Activated CD8-positive, alpha-beta memory T cell treated with anti-CD3 and anti-CD28 coated beads for 36 hours (primary cell): ENCODE measurements around the gene TOR1A. TPM values are rescaled to one million over a fixed set of nuclear protein-coding genes. Genes with fewer than 3 reads are reported as not detected.
"Not testable (repeated sequence)": the region's sequence is repeated elsewhere in the genome, so short reads cannot be mapped to it uniquely, and the experiment has no call there.

Experiments
- CTCF ChIA-PET: fragments of 350-600 bp; sonication (Branson Sonifier 250); formaldehyde crosslinking; loops from one replicate; lab custom pipeline; 2021; ENCODE audit warnings: antibody characterized with exemption; lab: Charles Lee
- POLR2A ChIA-PET: fragments of 350-600 bp; sonication (Branson Sonifier 250); formaldehyde crosslinking; loops from one replicate; lab custom pipeline; 2021; ENCODE audit warnings: antibody characterized with exemption; lab: Charles Lee
- total RNA-seq, 2 experiments: library from RNA; stranded (reverse); gene quantifications; one replicate each; pipeline ENCODE4 v1.2.3, GENCODE V29; 2021

TOR1A gene
- total RNA-seq, 2 experiments from 2014 or later: 47.5 to 50.6 TPM

- ChIA-PET POLR2A (interaction anchor here (0.5 kb wide), 1 partner anchor 36 kb away, joined by 4 read pairs; no protein-coding TSS in a partner anchor), CTCF (interaction anchor here (0.9 to 2.0 kb wide), 3 partner anchors 40 to 51 kb away, joined by 3 to 7 read pairs (median 6); no protein-coding TSS in a partner anchor)
These were observed 46.8 kb downstream of the TOR1A start for GRCh38 chr9:129776938-129777768.

- CTCF ChIA-PET: interaction anchor here (1.2 kb wide), 1 partner anchor 39 kb away, joined by 6 read pairs; no protein-coding TSS in a partner anchor
- POLR2A ChIA-PET: interaction anchor here (0.5 kb wide), 1 partner anchor 36 kb away, joined by 4 read pairs; no protein-coding TSS in a partner anchor
These were observed 47.4 kb downstream of the TOR1A start for GRCh38 chr9:129776566-129776937.

- POLR2A ChIA-PET: not testable (repeated sequence)
- CTCF ChIA-PET: interaction anchor here (1.2 kb wide), 1 partner anchor 39 kb away, joined by 6 read pairs; no protein-coding TSS in a partner anchor
These were observed 47.8 kb downstream of the TOR1A start for GRCh38 chr9:129776096-129776495.

- ChIA-PET POLR2A (no interaction called here), CTCF (no interaction called here)
These were observed 48.5 kb downstream of the TOR1A start for GRCh38 chr9:129775448-129775798.

- ChIA-PET POLR2A (no interaction called here), CTCF (no interaction called here)
These were observed 49.0 kb downstream of the TOR1A start for GRCh38 chr9:129774791-129775447.

- POLR2A ChIA-PET: no interaction called here
- CTCF ChIA-PET: interaction anchor here (1.4 kb wide), 1 partner anchor 35 kb away, joined by 3 read pairs; no protein-coding TSS in a partner anchor
These were observed 50.5 kb downstream of the TOR1A start for GRCh38 chr9:129773262-129774048.

GRCh38 chr9:129770741-129771140, 53.2 kb downstream of the TOR1A start:
- POLR2A ChIA-PET: no interaction called here
- CTCF ChIA-PET: no interaction called here

- ChIA-PET CTCF (no interaction called here), POLR2A (no interaction called here)
These were observed 54.3 kb downstream of the TOR1A start for GRCh38 chr9:129769669-129770068.

GRCh38 chr9:129768486-129768885, 55.5 kb downstream of the TOR1A start:
- POLR2A ChIA-PET: no interaction called here
- CTCF ChIA-PET: interaction anchor here (0.7 kb wide), 1 partner anchor 29 kb away, joined by 3 read pairs; no protein-coding TSS in a partner anchor

- ChIA-PET POLR2A (no interaction called here), CTCF (interaction anchor here (0.6 to 1.1 kb wide), 2 partner anchors 10 to 795 kb away, joined by 3 read pairs; no protein-coding TSS in a partner anchor)
These were observed 58.1 kb downstream of the TOR1A start for GRCh38 chr9:129765764-129766317.

GRCh38 chr9:129762985-129763926, 60.7 kb downstream of the TOR1A start:
- ChIA-PET CTCF (interaction anchor here (0.7 to 1.0 kb wide), 2 partner anchors 12 to 26 kb away, joined by 4 read pairs; no protein-coding TSS in a partner anchor), POLR2A (no interaction called here)

Other genes with a start within 250 kb of the TOR1A start
- gene C9orf50, start 203.0 kb downstream of the TOR1A start, total RNA-seq: not detected
- gene NTMT1, start 198.0 kb downstream of the TOR1A start, total RNA-seq: 10 to 100 TPM; 76.9 to 80.4 TPM
- gene ASB6, start 182.0 kb downstream of the TOR1A start, total RNA-seq: 10 to 100 TPM; 25.3 to 26.7 TPM
- under 1 TPM; 0.63 to 0.99 TPM for gene PRRX2, start 158.5 kb downstream of the TOR1A start, total RNA-seq
- not detected for gene PTGES, start 71.1 kb downstream of the TOR1A start, total RNA-seq
- gene TOR1B, start 21.0 kb downstream of the TOR1A start, total RNA-seq: 10 to 100 TPM; 23.0 to 23.4 TPM
- 10 to 100 TPM; 70.0 to 72.3 TPM for gene C9orf78, start 11.1 kb upstream of the TOR1A start, total RNA-seq
- 10 to 100 TPM; 52.2 to 54.2 TPM for gene USP20, start 11.3 kb upstream of the TOR1A start, total RNA-seq
- 100 to 1,000 TPM; 205 to 207 TPM for gene FNBP1, start 219.1 kb upstream of the TOR1A start, total RNA-seq
- 10 to 100 TPM; 19.6 to 20.4 TPM for gene GPR107, start 229.8 kb upstream of the TOR1A start, total RNA-seq